AG04449 (cell line): ENCODE measurements around the gene GPLD1.

Source experiments
- CTCF ChIA-PET: fragments of 350-600 bp; formaldehyde crosslinking; extraction: SDS; loops from one replicate; lab custom pipeline; 2021; ENCODE audit warnings: antibody characterized with exemption; lab: Yijun Ruan, JAX
- POLR2A ChIA-PET: fragments of 400-600, 350-600 bp; formaldehyde crosslinking; extraction: SDS; loops from one replicate; lab custom pipeline; 2020; ENCODE audit warnings: antibody characterized with exemption, inconsistent platforms; lab: Yijun Ruan, JAX
- DNase-seq: peaks from one replicate; pipeline ENCODE4 v3.0.0-alpha.2; 2010; ENCODE audit warnings: low read depth, low spot score
- H3K4me3 ChIP-seq: 2 replicates; pipeline ENCODE4 v1.5.1; 2011; ENCODE audit warnings: low read depth, mild to moderate bottlenecking, control low read depth, low read length
- TF ChIP-seq, protein P1 (sequence below): IDR thresholded peaks from one replicate; pipeline ENCODE4 v1.5.1; 2011; ENCODE audit warnings: mild to moderate bottlenecking, moderate library complexity, low read length, control low read depth, inconsistent platforms; ENCODE audit not compliant: insufficient read depth; ENCODE audit errors: missing control alignments

Gene GPLD1

DNA sequence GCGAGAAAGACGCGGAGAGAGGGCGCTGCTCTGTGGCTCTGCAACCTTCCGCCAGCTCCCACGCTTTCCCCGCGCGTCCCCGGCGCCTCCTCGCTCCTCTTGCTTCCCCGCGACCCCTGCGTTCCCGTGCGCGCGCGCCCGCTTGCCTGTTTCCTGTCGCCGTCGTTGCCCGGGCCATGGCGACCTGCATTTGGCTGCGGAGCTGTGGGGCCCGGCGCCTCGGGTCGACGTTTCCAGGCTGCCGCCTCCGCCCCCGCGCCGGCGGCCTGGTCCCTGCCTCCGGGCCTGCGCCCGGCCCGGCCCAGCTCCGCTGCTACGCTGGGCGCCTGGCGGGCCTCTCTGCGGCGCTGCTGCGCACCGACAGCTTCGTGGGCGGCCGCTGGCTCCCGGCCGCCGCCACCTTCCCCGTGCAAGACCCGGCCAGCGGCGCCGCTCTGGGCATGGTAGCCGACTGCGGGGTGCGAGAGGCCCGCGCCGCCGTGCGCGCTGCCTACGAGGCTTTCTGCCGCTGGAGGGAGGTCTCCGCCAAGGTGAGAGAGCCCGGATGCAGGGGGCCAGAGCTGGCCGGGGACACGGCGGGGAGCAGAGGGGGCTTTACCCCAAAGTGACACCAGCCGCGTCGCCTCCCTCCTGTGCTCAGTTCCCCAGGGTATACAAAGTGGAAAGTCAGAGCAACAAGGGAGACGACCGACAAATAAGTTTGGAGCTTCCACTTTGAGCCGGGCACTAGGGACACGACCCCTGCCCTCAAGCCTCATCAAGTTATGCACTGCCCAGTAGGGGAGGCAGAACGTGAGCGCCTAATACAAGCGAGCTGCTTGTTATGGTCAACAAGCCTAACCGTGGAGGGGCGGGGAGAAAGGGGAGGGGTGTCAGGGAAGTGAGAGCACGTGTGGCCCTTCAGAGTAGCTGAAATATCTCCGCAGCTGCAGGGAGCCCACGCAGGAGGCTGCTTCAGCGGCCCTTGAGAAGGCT is 5.7 kb upstream of the GPLD1 start, which contains the start of gene ALDH5A1:
Gene ALDH5A1 (plus strand): TSS at position 149 of the 975 bp plus-strand sequence. CDS start 28 bp downstream, at position 177.
- H3K4me3 ChIP-seq: peak within 1 kb of the TSS; percentile 61
- ChIA-PET CTCF (interaction anchor here (0.6 to 2.2 kb wide), 10 partner anchors 9 to 271 kb away, joined by 3 to 7 read pairs (median 3); partner anchors contain the start of genes ACOT13 and TDP2), POLR2A (interaction anchor here (0.7 kb wide), 1 partner anchor 210 kb away, joined by 3 read pairs; no protein-coding TSS in a partner anchor)
- TF ChIP-seq, protein P1, sequence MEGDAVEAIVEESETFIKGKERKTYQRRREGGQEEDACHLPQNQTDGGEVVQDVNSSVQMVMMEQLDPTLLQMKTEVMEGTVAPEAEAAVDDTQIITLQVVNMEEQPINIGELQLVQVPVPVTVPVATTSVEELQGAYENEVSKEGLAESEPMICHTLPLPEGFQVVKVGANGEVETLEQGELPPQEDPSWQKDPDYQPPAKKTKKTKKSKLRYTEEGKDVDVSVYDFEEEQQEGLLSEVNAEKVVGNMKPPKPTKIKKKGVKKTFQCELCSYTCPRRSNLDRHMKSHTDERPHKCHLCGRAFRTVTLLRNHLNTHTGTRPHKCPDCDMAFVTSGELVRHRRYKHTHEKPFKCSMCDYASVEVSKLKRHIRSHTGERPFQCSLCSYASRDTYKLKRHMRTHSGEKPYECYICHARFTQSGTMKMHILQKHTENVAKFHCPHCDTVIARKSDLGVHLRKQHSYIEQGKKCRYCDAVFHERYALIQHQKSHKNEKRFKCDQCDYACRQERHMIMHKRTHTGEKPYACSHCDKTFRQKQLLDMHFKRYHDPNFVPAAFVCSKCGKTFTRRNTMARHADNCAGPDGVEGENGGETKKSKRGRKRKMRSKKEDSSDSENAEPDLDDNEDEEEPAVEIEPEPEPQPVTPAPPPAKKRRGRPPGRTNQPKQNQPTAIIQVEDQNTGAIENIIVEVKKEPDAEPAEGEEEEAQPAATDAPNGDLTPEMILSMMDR: peak; percentile 34
- DNase-seq: no peak

DNA sequence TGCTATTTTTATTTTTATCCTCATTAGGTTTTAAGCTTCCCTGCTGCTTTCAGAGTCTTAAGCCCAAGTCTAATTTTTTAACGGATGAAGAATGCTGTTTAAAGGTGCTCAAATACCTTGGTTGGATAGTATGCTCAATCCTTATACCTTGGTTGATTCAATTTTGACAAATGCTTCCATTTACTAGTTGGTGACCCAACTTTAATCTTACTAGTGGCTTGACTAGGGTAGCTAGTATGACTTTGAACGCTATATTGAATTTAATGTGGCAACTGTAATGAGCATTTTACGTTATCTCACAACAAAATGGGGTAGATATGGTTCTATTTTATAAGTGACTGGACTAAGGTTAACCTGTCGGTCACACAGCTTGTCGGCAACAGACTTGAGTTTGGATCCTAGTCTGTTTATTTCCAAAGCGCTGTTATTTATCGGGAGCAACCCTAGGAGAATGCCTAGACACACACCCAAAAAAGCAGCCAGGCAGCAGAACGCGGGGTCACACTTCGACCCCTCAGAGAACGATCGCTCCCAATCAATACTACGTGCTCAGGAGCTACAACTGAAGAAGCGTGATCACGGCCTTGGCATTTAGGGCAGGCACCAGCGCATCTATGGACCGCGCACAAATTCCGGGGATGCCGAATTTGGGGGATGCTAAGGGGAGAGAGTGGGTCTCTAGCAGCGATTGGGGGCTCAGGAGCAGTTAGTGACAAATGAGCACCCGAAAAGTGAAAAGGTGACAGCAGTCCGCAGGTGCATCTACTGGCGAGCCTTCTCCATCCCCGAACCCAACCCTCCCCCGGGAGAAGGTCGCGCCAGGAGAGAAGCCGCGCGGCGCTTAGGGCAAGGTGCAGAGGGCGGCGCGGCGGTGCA is 4.8 kb upstream of the GPLD1 start:
- no peak for DNase-seq
- H3K4me3 ChIP-seq: peak overlapping the region; percentile 61
- TF ChIP-seq, protein P1: no peak
- ChIA-PET CTCF (interaction anchor here (0.6 to 2.2 kb wide), 5 partner anchors 8 to 173 kb away, joined by 3 to 7 read pairs (median 4); partner anchors contain the start of genes ACOT13 and TDP2), POLR2A (no interaction called here)

DNA sequence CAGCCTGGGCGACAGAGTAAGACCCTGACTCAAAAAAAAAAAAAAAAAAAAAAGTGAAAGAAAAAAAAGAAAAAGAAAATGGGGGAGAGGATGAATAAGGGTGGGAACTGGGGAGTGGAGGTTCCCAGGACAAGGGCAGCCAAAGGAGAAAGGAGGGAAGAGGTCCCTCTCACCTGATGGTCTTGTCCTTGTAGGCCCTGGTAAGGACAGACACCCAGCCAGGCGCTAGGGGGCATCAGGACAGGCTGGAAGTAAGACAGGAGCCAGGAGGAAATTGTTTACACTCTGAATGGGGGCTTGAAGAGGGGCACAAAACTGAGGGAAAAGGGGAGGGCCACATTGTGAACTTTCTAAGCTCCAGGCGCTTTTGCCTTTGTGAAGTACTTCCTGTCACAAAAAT is 3.1 kb upstream of the GPLD1 start:
- POLR2A ChIA-PET: no interaction called here

DNA sequence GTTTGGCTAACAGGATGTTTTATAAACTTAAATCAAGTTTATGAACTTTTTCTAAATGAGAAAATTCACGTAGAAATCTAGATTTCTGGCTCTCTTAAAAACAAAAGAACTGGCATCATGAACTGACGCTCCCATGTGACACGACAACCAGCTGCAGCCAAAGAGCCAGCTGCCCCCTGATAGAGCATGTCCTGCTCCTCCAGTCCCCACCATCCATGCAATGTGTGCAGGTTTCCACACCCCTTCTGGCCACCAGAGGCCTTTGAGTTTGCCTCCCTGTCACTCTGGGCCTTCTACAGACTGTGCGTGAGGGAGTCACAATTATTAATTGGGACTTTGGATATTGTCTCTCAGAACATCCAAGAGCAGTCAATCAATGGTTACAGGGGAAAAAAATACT is 1.6 kb upstream of the GPLD1 start:
- no peak overlapping the region for H3K4me3 ChIP-seq
- ChIA-PET CTCF (no interaction called here), POLR2A (no interaction called here)
- DNase-seq: no peak
- TF ChIP-seq, protein P1: no peak

More for the DNA sequence above, 3.1 kb upstream of the GPLD1 start:
- TF ChIP-seq, protein P1: peak; percentile 36
- no peak overlapping the region for H3K4me3 ChIP-seq
- no peak for DNase-seq
- CTCF ChIA-PET: no interaction called here

DNA sequence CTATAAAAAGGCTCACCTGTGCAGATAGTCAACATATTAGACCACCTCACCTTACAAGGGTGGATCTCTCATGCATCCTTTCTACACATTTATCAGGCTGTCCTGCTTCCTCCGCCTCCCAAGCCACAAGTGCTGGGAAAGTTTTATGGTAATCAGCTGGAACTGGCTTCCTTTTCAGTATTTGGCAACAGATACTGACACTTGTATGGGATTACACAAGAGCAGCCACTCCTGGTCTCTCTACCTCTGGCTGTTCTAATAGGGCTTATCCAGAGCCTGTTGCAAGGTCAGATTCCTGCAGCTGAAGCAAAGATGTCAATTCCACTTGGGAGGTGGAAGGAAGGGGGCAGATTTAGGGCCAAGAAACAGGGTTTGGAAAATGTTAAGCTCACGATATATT is 503 bp upstream of the GPLD1 start:
- TF ChIP-seq, protein P1: no peak
- no peak for DNase-seq
- CTCF ChIA-PET: no interaction called here
- POLR2A ChIA-PET: no interaction called here
- no peak overlapping the region for H3K4me3 ChIP-seq
